Panc1 (cell line): ENCODE data around the gene SSH2. TPM values are rescaled to one million over a fixed set of nuclear protein-coding genes. Genes with fewer than 3 reads are reported as not detected.

Experiments used
- ATAC-seq: fragments of 200-7000 bp; cut with Tn5 transposase; 2 replicates; pipeline ENCODE4 v1.9.1; 2020; ENCODE audit warnings: mild to moderate bottlenecking, moderate library complexity
- BruUV-seq: library from RNA; stranded (reverse); fragments of 400-500 nt; replicated peaks from 2 replicates; lab custom pipeline; 2021; lab: Mats Ljungman, UMichigan
- CTCF ChIA-PET: fragments of 300-600 bp; sonication (Branson Sonifier 250); formaldehyde crosslinking; loops from one replicate; lab custom pipeline; 2022; ENCODE audit warnings: antibody characterized with exemption; lab: Charles Lee
- POLR2A ChIA-PET: fragments of 300-600 bp; sonication (Branson Sonifier 250); formaldehyde crosslinking; loops from one replicate; lab custom pipeline; 2022; ENCODE audit warnings: antibody characterized with exemption; lab: Charles Lee
- DNase-seq: peaks from one replicate; pipeline ENCODE4 v3.0.0-alpha.2; 2010; ENCODE audit warnings: low read depth, low spot score
- H3K27ac ChIP-seq: 2 replicates; pipeline ENCODE4 v1.5.1; 2011; ENCODE audit warnings: mild to moderate bottlenecking, low read length, inconsistent platforms
- H3K27me3 ChIP-seq: fragments of 200-500 bp; sonication (Bioruptor generic); 2 replicates; pipeline ENCODE4 v1.6.0; 2014; ENCODE audit warnings: low read length, inconsistent platforms; ENCODE audit not compliant: control insufficient read depth, insufficient read depth
- H3K36me3 ChIP-seq: fragments of 200-500 bp; sonication (Bioruptor generic); 2 replicates; pipeline ENCODE4 v1.5.1; 2014; ENCODE audit warnings: inconsistent platforms, mild to moderate bottlenecking, low read length, moderate library complexity; ENCODE audit not compliant: control insufficient read depth, insufficient read depth
- H3K4me1 ChIP-seq: 2 replicates; pipeline ENCODE4 v1.5.1; 2011; ENCODE audit warnings: inconsistent platforms, mild to moderate bottlenecking, low read length, moderate library complexity; ENCODE audit not compliant: control insufficient read depth, insufficient read depth
- H3K4me3 ChIP-seq, 2 experiments: 2 replicates each; pipeline ENCODE4 v1.5.1; 2011 to 2012; ENCODE audit warnings: low read depth in 2 of 2, low read length in 2 of 2, mild to moderate bottlenecking in 2 of 2, inconsistent platforms in 1 of 2, moderate library complexity in 1 of 2
- H3K9me3 ChIP-seq: fragments of 200-500 bp; sonication (Bioruptor generic); 2 replicates; pipeline ENCODE4 v1.5.1; 2014; ENCODE audit warnings: low read depth, mild to moderate bottlenecking, inconsistent platforms, low read length, moderate library complexity; ENCODE audit not compliant: control insufficient read depth, insufficient read depth
- POLR2AphosphoS5 ChIP-seq: IDR thresholded peaks from 2 replicates; pipeline ENCODE4 v1.6.1; 2012; ENCODE audit warnings: mild to moderate bottlenecking, low read depth, low read length, moderate library complexity
- SIN3A ChIP-seq: IDR thresholded peaks from 2 replicates; pipeline ENCODE4 v1.6.1; 2012; ENCODE audit warnings: low read depth, mild to moderate bottlenecking, low read length, moderate library complexity, borderline replicate concordance; ENCODE audit not compliant: insufficient read depth
- TCF7L2 ChIP-seq: IDR thresholded peaks from 2 replicates; pipeline ENCODE4 v1.6.1; 2011; ENCODE audit warnings: mild to moderate bottlenecking, low read depth, low read length, inconsistent platforms
- in situ Hi-C: cut with HindIII; loops from 2 replicates; pipeline ENCODE4 v1.10.0; 2016; ENCODE audit warnings: low sequenced_read_pairs, low pct_unique_long_range_greater_than_20kb
- intact Hi-C: fragments of 100-400 bp; cut with micrococcal nuclease; formaldehyde crosslinking; loops from one replicate; pipeline ENCODE4 v1.10.0; 2022; ENCODE audit not compliant: unreplicated experiment
- total RNA-seq: library from RNA; stranded (reverse); gene quantifications from one replicate; pipeline ENCODE4 v1.2.1, GENCODE V29; 2021; ENCODE audit not compliant: unreplicated experiment
- TF ChIP-seq, protein P1 (sequence below): fragments of 450-650 bp; IDR thresholded peaks from 2 replicates; pipeline ENCODE4 v1.5.1; 2017; ENCODE audit warnings: mild to moderate bottlenecking
- TF ChIP-seq, protein P2 (sequence below), 2 experiments: IDR thresholded peaks; 2 replicates each; pipeline ENCODE4 v1.6.1; 2011 to 2012; ENCODE audit warnings: low read depth in 2 of 2, control low read depth in 1 of 2, low read length in 1 of 2, mild to moderate bottlenecking in 1 of 2, moderate library complexity in 1 of 2; ENCODE audit not compliant: insufficient read depth in 1 of 2

SSH2 gene
- total RNA-seq, 1 experiment from 2014 or later = 30.6 TPM

DNA sequence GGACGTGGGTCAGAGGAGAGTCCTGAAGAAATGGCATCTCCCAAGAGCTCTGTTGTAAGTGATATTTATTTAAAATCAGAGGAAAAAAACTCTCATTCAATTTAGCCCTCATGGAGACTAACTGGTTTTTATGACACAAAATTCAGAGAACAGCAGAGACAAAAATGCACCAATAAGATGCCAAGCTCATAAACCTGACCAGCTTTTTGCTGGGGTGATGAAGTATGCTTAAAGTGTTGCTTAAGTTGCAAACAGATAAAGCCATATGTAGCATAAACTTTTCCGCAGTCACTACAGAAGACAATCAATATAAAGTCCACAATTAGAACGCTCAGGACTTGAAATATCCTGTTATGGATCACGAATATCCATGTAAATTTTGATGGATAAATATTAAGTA lies 183.4 kb downstream of the SSH2 start:
- no peak for TF ChIP-seq POLR2AphosphoS5
- no peak for TF ChIP-seq SIN3A
- POLR2A ChIA-PET = no interaction called here
- DNase-seq = no peak
- no peaks in the 10 kb centered on the region for H3K9me3 ChIP-seq
- H3K36me3 ChIP-seq = no peaks in the 10 kb centered on the region
- BruUV-seq = no TSS peak
- peaks cover 13% of the 10 kb centered on the region; the same call in 1 of the 2 replicates for H3K4me1 ChIP-seq
- intact Hi-C loops = no loop called here
- H3K27me3 ChIP-seq = no peaks in the 10 kb centered on the region
- no peak overlapping the region for H3K4me3 ChIP-seq
- H3K27ac ChIP-seq = no peak overlapping the region
- CTCF ChIA-PET = no interaction called here
- no peak for ATAC-seq
- in situ Hi-C loops = no loop called here

DNA sequence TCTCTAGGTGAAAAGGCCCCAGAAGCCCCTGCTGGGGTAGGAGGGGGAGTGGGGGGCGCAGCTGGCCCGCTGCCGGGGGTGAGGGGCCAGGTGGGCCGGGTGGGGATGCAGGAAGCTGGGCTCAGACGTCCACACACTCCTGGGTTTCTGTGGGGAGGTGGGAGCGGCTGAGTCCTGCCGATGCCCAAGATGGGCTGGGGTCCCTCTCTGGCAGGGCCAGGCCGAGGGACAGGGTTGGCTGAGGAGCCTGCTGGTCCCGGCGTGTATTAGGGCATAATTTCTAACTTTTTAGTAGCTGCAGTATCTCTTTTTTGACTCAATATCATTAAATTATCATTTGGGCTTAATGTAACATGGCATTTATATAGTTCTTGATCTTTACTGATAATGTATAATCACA lies 185.9 kb downstream of the SSH2 start:
- ATAC-seq (no peak), DNase-seq (no peak)
- POLR2A ChIA-PET = interaction anchor here (1.0 kb wide), 1 partner anchor 11 kb away, joined by 9 read pairs; no protein-coding TSS in a partner anchor
- TF ChIP-seq SIN3A (no peak), TCF7L2 (no peak)
- TF ChIP-seq, protein P1, sequence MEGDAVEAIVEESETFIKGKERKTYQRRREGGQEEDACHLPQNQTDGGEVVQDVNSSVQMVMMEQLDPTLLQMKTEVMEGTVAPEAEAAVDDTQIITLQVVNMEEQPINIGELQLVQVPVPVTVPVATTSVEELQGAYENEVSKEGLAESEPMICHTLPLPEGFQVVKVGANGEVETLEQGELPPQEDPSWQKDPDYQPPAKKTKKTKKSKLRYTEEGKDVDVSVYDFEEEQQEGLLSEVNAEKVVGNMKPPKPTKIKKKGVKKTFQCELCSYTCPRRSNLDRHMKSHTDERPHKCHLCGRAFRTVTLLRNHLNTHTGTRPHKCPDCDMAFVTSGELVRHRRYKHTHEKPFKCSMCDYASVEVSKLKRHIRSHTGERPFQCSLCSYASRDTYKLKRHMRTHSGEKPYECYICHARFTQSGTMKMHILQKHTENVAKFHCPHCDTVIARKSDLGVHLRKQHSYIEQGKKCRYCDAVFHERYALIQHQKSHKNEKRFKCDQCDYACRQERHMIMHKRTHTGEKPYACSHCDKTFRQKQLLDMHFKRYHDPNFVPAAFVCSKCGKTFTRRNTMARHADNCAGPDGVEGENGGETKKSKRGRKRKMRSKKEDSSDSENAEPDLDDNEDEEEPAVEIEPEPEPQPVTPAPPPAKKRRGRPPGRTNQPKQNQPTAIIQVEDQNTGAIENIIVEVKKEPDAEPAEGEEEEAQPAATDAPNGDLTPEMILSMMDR = no peak
- TF ChIP-seq, protein P2, sequence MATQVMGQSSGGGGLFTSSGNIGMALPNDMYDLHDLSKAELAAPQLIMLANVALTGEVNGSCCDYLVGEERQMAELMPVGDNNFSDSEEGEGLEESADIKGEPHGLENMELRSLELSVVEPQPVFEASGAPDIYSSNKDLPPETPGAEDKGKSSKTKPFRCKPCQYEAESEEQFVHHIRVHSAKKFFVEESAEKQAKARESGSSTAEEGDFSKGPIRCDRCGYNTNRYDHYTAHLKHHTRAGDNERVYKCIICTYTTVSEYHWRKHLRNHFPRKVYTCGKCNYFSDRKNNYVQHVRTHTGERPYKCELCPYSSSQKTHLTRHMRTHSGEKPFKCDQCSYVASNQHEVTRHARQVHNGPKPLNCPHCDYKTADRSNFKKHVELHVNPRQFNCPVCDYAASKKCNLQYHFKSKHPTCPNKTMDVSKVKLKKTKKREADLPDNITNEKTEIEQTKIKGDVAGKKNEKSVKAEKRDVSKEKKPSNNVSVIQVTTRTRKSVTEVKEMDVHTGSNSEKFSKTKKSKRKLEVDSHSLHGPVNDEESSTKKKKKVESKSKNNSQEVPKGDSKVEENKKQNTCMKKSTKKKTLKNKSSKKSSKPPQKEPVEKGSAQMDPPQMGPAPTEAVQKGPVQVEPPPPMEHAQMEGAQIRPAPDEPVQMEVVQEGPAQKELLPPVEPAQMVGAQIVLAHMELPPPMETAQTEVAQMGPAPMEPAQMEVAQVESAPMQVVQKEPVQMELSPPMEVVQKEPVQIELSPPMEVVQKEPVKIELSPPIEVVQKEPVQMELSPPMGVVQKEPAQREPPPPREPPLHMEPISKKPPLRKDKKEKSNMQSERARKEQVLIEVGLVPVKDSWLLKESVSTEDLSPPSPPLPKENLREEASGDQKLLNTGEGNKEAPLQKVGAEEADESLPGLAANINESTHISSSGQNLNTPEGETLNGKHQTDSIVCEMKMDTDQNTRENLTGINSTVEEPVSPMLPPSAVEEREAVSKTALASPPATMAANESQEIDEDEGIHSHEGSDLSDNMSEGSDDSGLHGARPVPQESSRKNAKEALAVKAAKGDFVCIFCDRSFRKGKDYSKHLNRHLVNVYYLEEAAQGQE (IDR thresholded peaks at IDR 0.05; ENCODE audit: insufficient read depth in 1 of 2, low read depth in 2 of 2, low read length in 1 of 2) = no peak
- CTCF ChIA-PET = no interaction called here
- no peak overlapping the region; the same call in 1 of the 2 replicates for H3K27ac ChIP-seq
- H3K4me3 ChIP-seq = no peak overlapping the region
- BruUV-seq = no TSS peak
- in situ Hi-C loops (no loop called here), intact Hi-C loops (no loop called here)
- no peaks in the 10 kb centered on the region for H3K36me3 ChIP-seq
- H3K4me1 ChIP-seq = peaks cover 13% of the 10 kb centered on the region; the same call in 1 of the 2 replicates
- no peaks in the 10 kb centered on the region for H3K9me3 ChIP-seq
- H3K27me3 ChIP-seq = no peaks in the 10 kb centered on the region

DNA sequence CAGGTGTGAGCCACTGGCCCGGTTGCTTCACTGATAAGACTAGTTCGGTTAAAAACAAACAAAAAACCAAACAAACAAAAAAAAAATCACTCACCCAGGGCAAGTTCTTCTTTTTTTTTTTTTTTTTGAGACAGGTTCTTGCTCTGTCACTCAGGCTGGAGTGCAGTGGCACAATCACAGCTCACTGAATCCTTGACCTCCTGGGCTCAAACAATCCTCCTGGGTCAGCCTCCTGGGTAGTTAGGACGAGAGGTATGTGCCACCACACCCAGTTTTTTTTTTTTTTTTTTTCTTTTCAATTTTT lies 187.9 kb downstream of the SSH2 start:
- ATAC-seq (no peak), DNase-seq (no peak)
- no TSS peak for BruUV-seq
- in situ Hi-C loops (no loop called here), intact Hi-C loops (no loop called here)
- ChIA-PET POLR2A (interaction anchor here (0.6 kb wide), 1 partner anchor 237 kb away, joined by 7 read pairs; no protein-coding TSS in a partner anchor), CTCF (interaction anchor here (0.7 kb wide), 1 partner anchor 129 kb away, joined by 6 read pairs; no protein-coding TSS in a partner anchor)
- no peaks in the 10 kb centered on the region for H3K9me3 ChIP-seq
- no peak overlapping the region for H3K4me3 ChIP-seq
- no peaks in the 10 kb centered on the region for H3K36me3 ChIP-seq
- no peaks in the 10 kb centered on the region for H3K27me3 ChIP-seq
- peaks cover 7% of the 10 kb centered on the region; the same call in 1 of the 2 replicates for H3K4me1 ChIP-seq
- TF ChIP-seq, protein P2 (IDR thresholded peaks at IDR 0.05; ENCODE audit: insufficient read depth in 1 of 2, low read depth in 2 of 2, low read length in 1 of 2) = no peak
- TF ChIP-seq, protein P1 = no peak
- no peak for TF ChIP-seq TCF7L2
- no peak overlapping the region for H3K27ac ChIP-seq
